Measurements from ENCODE around the gene DNM3.

GRCh38 chr1:172121081-172121717 is 279.9 kb downstream of the DNM3 start:
- no peak for TF ChIP-seq CTCF (IDR thresholded peaks at IDR 0.05)
- TF ChIP-seq POLR2A (IDR thresholded peaks at IDR 0.05): no peak

Data from adrenal gland (tissue), 5 donors.